CD14-positive monocyte (primary cell): ENCODE measurements around the gene RPS6KA2. TPM values are rescaled to one million over a fixed set of nuclear protein-coding genes. Genes with fewer than 3 reads are reported as not detected.
A peak's percentile ranks its signal among the peaks of the same experiment; 100 is the strongest.

Source experiments
- DNase-seq, 3 donors: peaks; one replicate each; pipeline ENCODE4 v3.0.0-alpha.2; 2011 to 2022
- H2AFZ ChIP-seq: 2 replicates; pipeline ENCODE4 v1.6.0; 2012; ENCODE audit warnings: mild to moderate bottlenecking, low read depth, low read length, inconsistent platforms; ENCODE audit not compliant: insufficient read depth, poor library complexity, severe bottlenecking
- H3K27ac ChIP-seq, 2 donors: 1 replicate in 1 of 2; 2 replicates in 1 of 2; pipeline ENCODE4 v1.5.1; 2012 to 2013; ENCODE audit warnings: low read length in 2 of 2, control low read depth in 1 of 2, inconsistent platforms in 1 of 2, low read depth in 1 of 2, mild to moderate bottlenecking in 1 of 2
- H3K27me3 ChIP-seq, 2 donors: one replicate each; pipeline versions ENCODE4 v1.6.0 to v1.6.1; 2011 to 2013; ENCODE audit warnings: low read length in 2 of 2; ENCODE audit not compliant: control insufficient read depth in 2 of 2, insufficient read depth in 2 of 2
- H3K36me3 ChIP-seq, 2 donors: replicated peaks in 1 of 2; 1 replicate in 1 of 2; 2 replicates in 1 of 2; pipeline versions ENCODE4 v1.5.1 to v1.6.1; 2012 to 2013; ENCODE audit warnings: low read length in 2 of 2, control low read depth in 1 of 2, inconsistent platforms in 1 of 2, mild to moderate bottlenecking in 1 of 2; ENCODE audit not compliant: insufficient read depth in 2 of 2, control insufficient read depth in 1 of 2
- H3K4me1 ChIP-seq, 2 donors: 1 replicate in 1 of 2; 2 replicates in 1 of 2; pipeline versions ENCODE4 v1.5.1 to v1.6.1; 2012 to 2013; ENCODE audit warnings: low read length in 2 of 2, control low read depth in 1 of 2, inconsistent platforms in 1 of 2, mild to moderate bottlenecking in 1 of 2, moderate library complexity in 1 of 2; ENCODE audit not compliant: insufficient read depth in 2 of 2, control insufficient read depth in 1 of 2
- H3K4me2 ChIP-seq: replicated peaks from 2 replicates; pipeline ENCODE3; 2012; ENCODE audit warnings: low read length, moderate library complexity, mild to moderate bottlenecking; ENCODE audit not compliant: poor library complexity, severe bottlenecking; ENCODE audit errors: extremely low read depth
- H3K4me3 ChIP-seq, 3 experiments: fragments of 200-600 bp in 1 of 3; sonication (generic) in 1 of 3; replicated peaks in 1 of 3; 1 replicate in 2 of 3; 2 replicates in 1 of 3; pipeline ENCODE4 v1.5.1; 2011 to 2013; ENCODE audit warnings: low read length in 3 of 3, mild to moderate bottlenecking in 3 of 3, control low read depth in 2 of 3, low read depth in 2 of 3, inconsistent platforms in 1 of 3, moderate library complexity in 1 of 3
- H3K79me2 ChIP-seq: 2 replicates; pipeline ENCODE4 v1.6.0; 2012; ENCODE audit warnings: mild to moderate bottlenecking, control low read depth, inconsistent platforms, low read length, moderate library complexity; ENCODE audit not compliant: insufficient read depth
- H3K9ac ChIP-seq: 2 replicates; pipeline ENCODE4 v1.6.0; 2017; ENCODE audit warnings: low read length, mild to moderate bottlenecking; ENCODE audit not compliant: insufficient read depth, poor library complexity, severe bottlenecking
- H3K9me3 ChIP-seq, 2 donors: replicated peaks in 1 of 2; 1 replicate in 1 of 2; 2 replicates in 1 of 2; pipeline versions ENCODE4 v1.5.1 to v1.6.1; 2012 to 2013; ENCODE audit warnings: low read length in 2 of 2, control low read depth in 1 of 2; ENCODE audit not compliant: control insufficient read depth in 1 of 2, insufficient read depth in 1 of 2
- H4K20me1 ChIP-seq: 2 replicates; pipeline ENCODE4 v1.6.0; 2012; ENCODE audit warnings: mild to moderate bottlenecking, low read length, control low read depth, moderate library complexity; ENCODE audit not compliant: insufficient read depth
- H3K27ac Mint-ChIP-seq, 7 donors: one replicate each; pipeline ENCODE4 v1.8.0; 2020; ENCODE audit warnings: mild to moderate bottlenecking in 7 of 7, mixed read lengths in 7 of 7, moderate library complexity in 6 of 7, inconsistent platforms in 2 of 7
- H3K27me3 Mint-ChIP-seq, 3 donors: one replicate each; pipeline ENCODE4 v1.8.0; 2021 to 2022; ENCODE audit warnings: low read depth in 3 of 3, mild to moderate bottlenecking in 3 of 3, mixed read lengths in 3 of 3, moderate library complexity in 3 of 3, inconsistent platforms in 1 of 3
- H3K36me3 Mint-ChIP-seq, 2 donors: one replicate each; pipeline ENCODE4 v1.8.0; 2020; ENCODE audit warnings: mixed read lengths in 2 of 2, inconsistent platforms in 1 of 2, mild to moderate bottlenecking in 1 of 2
- H3K4me1 Mint-ChIP-seq: one replicate; pipeline ENCODE4 v1.8.0; 2020; ENCODE audit warnings: mild to moderate bottlenecking, mixed read lengths
- H3K4me3 Mint-ChIP-seq, 2 donors: one replicate each; pipeline ENCODE4 v1.8.0; 2020; ENCODE audit warnings: mild to moderate bottlenecking in 2 of 2, mixed read lengths in 2 of 2, moderate library complexity in 1 of 2
- H3K9me3 Mint-ChIP-seq, 7 donors: one replicate each; pipeline ENCODE4 v1.8.0; 2020 to 2022; ENCODE audit warnings: mixed read lengths in 7 of 7, mild to moderate bottlenecking in 6 of 7, moderate library complexity in 6 of 7, inconsistent platforms in 2 of 7
- CTCF ChIP-seq: fragments of 200-600 bp; IDR thresholded peaks from one replicate; pipeline ENCODE4 v1.8.0; 2022; ENCODE audit warnings: antibody characterized with exemption, mild to moderate bottlenecking
- WGBS: methylation state at CpG from one replicate; pipeline ENCODE4 v1.1.5; 2013; ENCODE audit warnings: missing lambda C conversion rate; ENCODE audit not compliant: insufficient coverage; 5-methylcytosine and 5-hydroxymethylcytosine counted together
- intact Hi-C, 2 donors: fragments of 100-400 bp; cut with micrococcal nuclease; formaldehyde crosslinking; loops; one replicate each; pipeline versions ENCODE4 v1.15.0 to v1.15.1; 2023
- polyA plus RNA-seq, 3 donors: library from polyadenylated mRNA; depleted of rRNA in 1 of 3; unstranded in 2 of 3; stranded (reverse) in 1 of 3; fragments of 300-500 nt in 2 of 3; fragments of >200 nt in 1 of 3; fragmentation: Illumina TruSeq in 2 of 3; gene quantifications; 1 replicate in 2 of 3; 2 replicates in 1 of 3; pipeline ENCODE4 v1.2.3, GENCODE V29; 2012 to 2021

The RPS6KA2 gene
- polyA plus RNA-seq, 3 donors, result 1.4 to 3.1 (median 1.9) TPM

GRCh38 chr6:166496460-166496859, 130.6 kb downstream of the RPS6KA2 start:
- Histone ChIP-seq H3K9me3 (no peaks in the 10 kb centered on the region), H4K20me1 (no peaks in the 10 kb centered on the region), H3K27ac (no peak overlapping the region), H3K4me3 (no peak overlapping the region), H3K36me3 (no peaks in the 10 kb centered on the region), H3K4me2 (no peak overlapping the region), H3K4me1 (no peaks in the 10 kb centered on the region), H2AFZ (no peak overlapping the region), H3K27me3 (no peaks in the 10 kb centered on the region), H3K79me2 (no peaks in the 10 kb centered on the region), H3K9ac (no peak overlapping the region)
- peaks cover 2 to 3% (median 2%) of the 10 kb centered on the region in 3 donors for H3K27me3 Mint-ChIP-seq
- peaks cover 2% of the 10 kb centered on the region for H3K4me1 Mint-ChIP-seq
- TF ChIP-seq CTCF, result no peak
- WGBS, result 100% methylated on average over 2 of the region's 2 CpGs
- peaks cover 0 to 7% of the 10 kb centered on the region in 2 donors for H3K36me3 Mint-ChIP-seq
- no peak overlapping the region for H3K4me3 Mint-ChIP-seq
- no peak for DNase-seq
- peaks cover 0 to 5% (median 3%) of the 10 kb centered on the region in 7 donors for H3K9me3 Mint-ChIP-seq
- no peak overlapping the region for H3K27ac Mint-ChIP-seq
- intact Hi-C loops, result no loop called here

- H3K4me2 ChIP-seq, result no peak overlapping the region
- no peaks in the 10 kb centered on the region for H3K79me2 ChIP-seq
- no peaks in the 10 kb centered on the region for H3K36me3 ChIP-seq
- Mint-ChIP-seq H3K36me3 (peaks cover 0 to 7% of the 10 kb centered on the region in 2 donors), H3K27me3 (peaks cover 0 to 3% (median 2%) of the 10 kb centered on the region in 3 donors), H3K4me1 (peaks cover 2% of the 10 kb centered on the region), H3K4me3 (no peak overlapping the region), H3K27ac (peak overlapping the region in 1 of 7 donors; percentile 36), H3K9me3 (peaks cover 0 to 6% (median 3%) of the 10 kb centered on the region in 7 donors)
- no peak for TF ChIP-seq CTCF
- no peaks in the 10 kb centered on the region for H3K9me3 ChIP-seq
- H4K20me1 ChIP-seq, result no peaks in the 10 kb centered on the region
- no peak for DNase-seq
- no peak overlapping the region for H3K4me3 ChIP-seq
- 90% methylated on average over 8 of the region's 20 CpGs for WGBS
- no peak overlapping the region for H3K9ac ChIP-seq
- no peaks in the 10 kb centered on the region for H3K4me1 ChIP-seq
- no peaks in the 10 kb centered on the region for H3K27me3 ChIP-seq
- H3K27ac ChIP-seq, result no peak overlapping the region
- no peak overlapping the region for H2AFZ ChIP-seq
- intact Hi-C loops, result no loop called here
Observed at GRCh38 chr6:166495487-166496314, 131.3 kb downstream of the RPS6KA2 start.
